ENCODE data around the gene ACSF2.

GRCh38 chr17:50430821-50431618 is 5.0 kb downstream of the ACSF2 start:
- no peak for TF ChIP-seq CTCF (IDR thresholded peaks at IDR 0.05)
- TF ChIP-seq POLR2A (IDR thresholded peaks at IDR 0.05): no peak
- no peak for TF ChIP-seq POLR2AphosphoS5 (IDR thresholded peaks at IDR 0.05)
